Measurements from ENCODE around the gene TMEM95. TPM values are rescaled to one million over a fixed set of nuclear protein-coding genes. Genes with fewer than 3 reads are reported as not detected.

TMEM95 gene
- total RNA-seq, 1 donor from 2014 or later = not detected

DNA sequence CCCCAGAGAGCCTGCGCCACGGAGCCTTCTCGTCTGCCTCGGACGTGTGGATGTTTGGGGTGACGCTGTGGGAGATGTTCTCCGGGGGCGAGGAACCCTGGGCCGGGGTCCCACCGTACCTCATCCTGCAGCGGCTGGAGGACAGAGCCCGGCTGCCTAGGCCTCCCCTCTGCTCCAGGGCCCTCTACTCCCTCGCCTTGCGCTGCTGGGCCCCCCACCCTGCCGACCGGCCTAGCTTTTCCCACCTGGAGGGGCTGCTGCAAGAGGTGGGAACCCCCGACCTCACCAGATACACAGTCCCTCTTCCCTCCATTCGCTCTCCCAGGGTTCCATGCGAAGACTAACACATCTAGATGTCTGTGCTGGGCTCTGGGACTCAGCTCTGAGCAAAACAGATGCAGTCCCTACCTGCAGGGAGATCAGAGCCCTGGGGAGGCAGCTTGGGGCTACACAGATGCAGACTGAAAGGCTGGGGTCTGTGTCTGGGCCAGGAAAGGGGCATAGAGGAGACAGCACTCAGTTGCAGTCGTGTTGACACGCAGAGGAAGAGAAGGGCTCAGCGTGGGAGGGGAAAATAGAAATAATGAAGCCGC, 29.6 kb downstream of the TMEM95 start:
- no peak for DNase-seq (ENCODE audit: extremely low spot score, unreplicated experiment)
- peak overlapping the region; percentile 57 for H3K4me3 Mint-ChIP-seq
- H3K27ac Mint-ChIP-seq = peak overlapping the region; percentile 50
- no peaks in the 10 kb centered on the region for H3K9me3 Mint-ChIP-seq
- peaks cover 38% of the 10 kb centered on the region for H3K27me3 Mint-ChIP-seq
- TF ChIP-seq, protein P1, sequence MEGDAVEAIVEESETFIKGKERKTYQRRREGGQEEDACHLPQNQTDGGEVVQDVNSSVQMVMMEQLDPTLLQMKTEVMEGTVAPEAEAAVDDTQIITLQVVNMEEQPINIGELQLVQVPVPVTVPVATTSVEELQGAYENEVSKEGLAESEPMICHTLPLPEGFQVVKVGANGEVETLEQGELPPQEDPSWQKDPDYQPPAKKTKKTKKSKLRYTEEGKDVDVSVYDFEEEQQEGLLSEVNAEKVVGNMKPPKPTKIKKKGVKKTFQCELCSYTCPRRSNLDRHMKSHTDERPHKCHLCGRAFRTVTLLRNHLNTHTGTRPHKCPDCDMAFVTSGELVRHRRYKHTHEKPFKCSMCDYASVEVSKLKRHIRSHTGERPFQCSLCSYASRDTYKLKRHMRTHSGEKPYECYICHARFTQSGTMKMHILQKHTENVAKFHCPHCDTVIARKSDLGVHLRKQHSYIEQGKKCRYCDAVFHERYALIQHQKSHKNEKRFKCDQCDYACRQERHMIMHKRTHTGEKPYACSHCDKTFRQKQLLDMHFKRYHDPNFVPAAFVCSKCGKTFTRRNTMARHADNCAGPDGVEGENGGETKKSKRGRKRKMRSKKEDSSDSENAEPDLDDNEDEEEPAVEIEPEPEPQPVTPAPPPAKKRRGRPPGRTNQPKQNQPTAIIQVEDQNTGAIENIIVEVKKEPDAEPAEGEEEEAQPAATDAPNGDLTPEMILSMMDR (conservative IDR thresholded peaks at IDR 0.05) = no peak
- peaks cover 9% of the 10 kb centered on the region for H3K36me3 Mint-ChIP-seq
- peaks cover 4% of the 10 kb centered on the region for H3K4me1 Mint-ChIP-seq (ENCODE audit: unreplicated experiment)

DNA sequence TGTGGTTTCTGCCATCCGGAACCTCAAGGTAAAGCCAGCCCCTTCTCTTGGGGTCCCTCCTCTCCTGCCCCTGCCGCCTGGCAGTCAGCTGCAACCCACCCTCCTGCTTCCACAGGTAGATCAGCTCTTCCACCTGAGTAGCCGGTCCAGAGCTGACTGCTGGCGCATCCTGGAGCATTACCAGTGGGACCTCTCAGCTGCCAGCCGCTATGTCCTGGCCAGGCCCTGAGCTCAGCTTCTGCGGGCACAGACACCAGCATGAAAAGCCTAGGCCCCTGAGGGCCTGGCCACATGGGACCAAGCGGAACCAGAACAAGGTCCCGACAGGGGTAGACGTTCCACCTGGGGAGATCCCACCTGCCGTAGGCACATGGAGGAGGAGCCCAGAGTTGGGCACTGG, 33.9 kb downstream of the TMEM95 start:
- TF ChIP-seq, protein P1 (conservative IDR thresholded peaks at IDR 0.05) = no peak
- Mint-ChIP-seq H3K9me3 (no peaks in the 10 kb centered on the region), H3K4me1 (ENCODE audit: unreplicated experiment) (no peaks in the 10 kb centered on the region), H3K27ac (no peak overlapping the region), H3K27me3 (peaks cover 4% of the 10 kb centered on the region), H3K36me3 (peaks cover 14% of the 10 kb centered on the region), H3K4me3 (no peak overlapping the region)
- DNase-seq (ENCODE audit: extremely low spot score, unreplicated experiment) = no peak

DNA sequence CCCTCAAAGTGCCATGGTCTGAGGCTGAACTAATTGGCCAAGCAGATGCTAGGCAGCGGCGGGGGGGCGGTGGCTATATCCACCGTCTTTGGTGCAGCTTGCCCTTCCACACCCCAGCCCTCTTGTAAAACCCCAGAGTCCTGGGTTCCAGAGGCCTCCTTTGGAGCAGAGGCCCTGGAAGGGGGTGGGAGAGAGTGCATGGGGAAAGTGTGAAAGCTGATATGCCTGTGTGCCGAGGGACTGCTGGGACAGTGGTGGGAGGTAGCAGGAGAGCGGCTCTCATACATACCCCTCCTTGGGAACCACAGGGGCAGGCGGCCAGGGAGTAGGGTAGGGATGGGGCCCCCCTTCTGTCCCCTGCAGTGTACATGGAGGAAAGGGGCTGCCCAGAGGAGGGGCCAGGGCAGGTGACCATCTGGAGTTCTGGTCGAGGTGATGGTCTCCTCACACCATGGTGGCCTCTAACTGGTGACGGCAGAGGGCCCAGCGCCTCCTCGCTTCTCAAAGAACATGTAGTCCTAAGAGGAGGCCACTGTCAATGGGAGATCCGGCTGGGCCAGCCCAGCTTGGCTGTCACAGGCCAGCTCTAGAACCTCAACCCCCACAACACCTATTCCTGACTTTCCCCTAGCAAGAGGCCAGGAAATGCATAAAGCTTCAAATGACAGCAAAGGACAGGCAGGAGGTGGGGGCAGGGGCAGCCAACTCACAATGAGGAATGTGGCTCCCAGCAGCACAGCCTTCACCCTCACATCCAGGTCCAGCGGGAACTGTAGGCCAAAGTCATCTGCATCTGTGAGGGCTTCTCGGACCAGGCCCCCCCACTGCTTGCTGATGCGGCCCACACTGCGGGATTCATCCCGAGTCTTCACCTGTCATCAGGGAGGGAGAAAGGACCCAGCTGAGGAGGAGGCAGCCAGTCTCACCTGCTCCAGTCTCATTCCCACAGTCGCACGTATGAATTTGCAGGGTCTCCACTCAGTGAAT, 35.3 kb downstream of the TMEM95 start:
- TF ChIP-seq, protein P1 (conservative IDR thresholded peaks at IDR 0.05) = no peak

DNA sequence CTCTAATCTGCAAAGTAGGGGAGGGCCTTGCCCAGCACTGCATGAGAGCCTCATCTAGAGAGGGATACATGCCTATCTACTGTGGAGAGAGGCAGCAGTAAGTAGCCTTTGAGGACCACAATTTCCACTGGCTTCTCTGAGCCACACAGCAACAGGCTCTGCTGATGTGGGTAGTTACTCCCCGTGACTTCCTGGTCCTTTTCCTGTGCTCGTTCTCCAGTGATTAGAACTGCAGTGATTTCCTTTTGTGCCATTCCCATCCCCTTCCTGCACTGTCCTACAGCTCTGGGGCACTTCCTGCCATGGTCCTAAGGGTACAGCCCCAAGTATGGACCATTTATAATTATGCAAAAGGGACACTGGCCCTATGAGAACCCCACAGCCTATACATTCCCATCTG, 36.4 kb downstream of the TMEM95 start:
- Mint-ChIP-seq H3K4me3 (no peak overlapping the region), H3K4me1 (ENCODE audit: unreplicated experiment) (peaks cover 5% of the 10 kb centered on the region), H3K9me3 (no peaks in the 10 kb centered on the region), H3K27me3 (no peaks in the 10 kb centered on the region), H3K36me3 (peaks cover 11% of the 10 kb centered on the region), H3K27ac (no peak overlapping the region)
- TF ChIP-seq, protein P1 (conservative IDR thresholded peaks at IDR 0.05) = no peak
- no peak for DNase-seq (ENCODE audit: extremely low spot score, unreplicated experiment)

More for the DNA sequence above, 35.3 kb downstream of the TMEM95 start:
- no peak for DNase-seq (ENCODE audit: extremely low spot score, unreplicated experiment)
- no peaks in the 10 kb centered on the region for H3K9me3 Mint-ChIP-seq
- H3K36me3 Mint-ChIP-seq = peaks cover 14% of the 10 kb centered on the region
- peaks cover 5% of the 10 kb centered on the region for H3K4me1 Mint-ChIP-seq (ENCODE audit: unreplicated experiment)
- no peaks in the 10 kb centered on the region for H3K27me3 Mint-ChIP-seq
- no peak overlapping the region for H3K4me3 Mint-ChIP-seq
- no peak overlapping the region for H3K27ac Mint-ChIP-seq

DNA sequence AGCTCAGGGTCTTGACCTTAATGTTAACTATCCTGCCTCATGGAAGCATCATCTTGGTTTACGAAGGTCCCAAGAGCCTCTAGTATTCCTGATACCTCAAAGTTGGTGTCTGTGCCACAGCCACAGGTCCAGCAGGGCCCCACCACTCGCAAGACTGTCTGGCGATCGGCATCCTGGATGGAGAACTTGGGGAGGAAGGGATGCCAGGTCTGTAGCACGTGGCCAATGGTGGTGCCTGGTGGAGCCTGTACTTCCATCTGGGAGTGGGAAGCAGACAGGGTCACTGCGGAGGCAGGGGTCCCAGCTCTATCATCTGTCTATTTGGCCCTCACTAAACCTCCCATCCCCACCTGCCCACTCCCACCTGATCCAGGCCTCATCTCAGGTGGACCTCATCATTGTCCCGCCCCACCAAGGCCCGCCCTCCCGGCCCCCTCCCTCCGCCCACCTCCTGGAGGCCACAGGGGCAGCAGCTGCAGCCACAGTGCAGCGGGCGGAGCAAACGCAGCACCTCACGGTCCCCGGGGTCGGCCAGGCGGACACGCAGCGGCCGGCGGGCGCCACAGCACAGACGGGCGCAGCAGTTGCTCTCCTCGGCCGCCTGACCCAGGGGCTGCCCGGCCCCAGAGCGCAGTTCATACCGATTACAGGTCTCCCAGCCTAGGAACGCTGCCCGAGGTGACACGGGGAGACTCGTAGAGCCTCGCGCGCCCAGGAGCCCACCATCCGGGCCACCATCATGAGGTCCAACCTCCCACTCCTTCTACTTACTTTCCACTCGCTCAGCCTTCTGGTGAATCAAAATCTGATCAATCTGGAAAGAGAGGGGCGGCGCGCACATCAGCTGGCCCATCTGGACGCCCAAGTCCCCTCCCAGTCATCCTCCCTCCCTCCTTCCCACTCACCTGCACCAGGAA, 38.0 kb downstream of the TMEM95 start:
- Mint-ChIP-seq H3K36me3 (peaks cover 11% of the 10 kb centered on the region), H3K9me3 (no peaks in the 10 kb centered on the region), H3K4me1 (ENCODE audit: unreplicated experiment) (peaks cover 5% of the 10 kb centered on the region), H3K27me3 (no peaks in the 10 kb centered on the region), H3K4me3 (peak overlapping the region; percentile 91), H3K27ac (no peak overlapping the region)
- TF ChIP-seq, protein P1 (conservative IDR thresholded peaks at IDR 0.05) = no peak
- DNase-seq (ENCODE audit: extremely low spot score, unreplicated experiment) = no peak
